Fibroblast of mammary gland (primary cell): ENCODE data around the gene USP22.

Experiments used
- DNase-seq: peaks from one replicate; pipeline ENCODE4 v3.0.0-alpha.2; 2010; ENCODE audit warnings: low read depth
- H3K4me3 ChIP-seq: 2 replicates; pipeline ENCODE4 v1.5.1; 2011; ENCODE audit warnings: low read depth, mild to moderate bottlenecking, low read length, moderate library complexity; ENCODE audit not compliant: control insufficient read depth
- CTCF ChIP-seq: conservative IDR thresholded peaks from 2 replicates; pipeline ENCODE4 v1.5.1; 2011; ENCODE audit warnings: low read depth, low read length, inconsistent platforms; ENCODE audit not compliant: control insufficient read depth, insufficient read depth

The USP22 gene

GRCh38 chr17:21029515-21029914 is 13.3 kb downstream of the USP22 start:
- DNase-seq: peak; percentile 29
- TF ChIP-seq CTCF: no peak
- no peak overlapping the region for H3K4me3 ChIP-seq

GRCh38 chr17:21029036-21029435 is 13.8 kb downstream of the USP22 start:
- no peak for TF ChIP-seq CTCF
- DNase-seq: peak; percentile 93
- no peak overlapping the region for H3K4me3 ChIP-seq

- no peak for DNase-seq
- no peak for TF ChIP-seq CTCF
- no peak overlapping the region for H3K4me3 ChIP-seq
These were observed 14.6 kb downstream of the USP22 start for GRCh38 chr17:21028192-21028591.

GRCh38 chr17:21027031-21027430 is 15.8 kb downstream of the USP22 start:
- no peak for DNase-seq
- no peak overlapping the region for H3K4me3 ChIP-seq
- TF ChIP-seq CTCF: no peak

- no peak overlapping the region for H3K4me3 ChIP-seq
- DNase-seq: peak; percentile 58
- TF ChIP-seq CTCF: no peak
These were observed 17.4 kb downstream of the USP22 start for GRCh38 chr17:21025451-21025850.

GRCh38 chr17:21024024-21024423 is 18.8 kb downstream of the USP22 start:
- DNase-seq: no peak
- no peak for TF ChIP-seq CTCF
- H3K4me3 ChIP-seq: no peak overlapping the region

- TF ChIP-seq CTCF: no peak
- H3K4me3 ChIP-seq: no peak overlapping the region
- no peak for DNase-seq
These were observed 21.5 kb downstream of the USP22 start for GRCh38 chr17:21021208-21021803.
